Activated CD8-positive, alpha-beta memory T cell treated with anti-CD3 and anti-CD28 coated beads, Interleukin-2, amount 50 U/mL, for 48 hours (primary cell): Measurements from ENCODE around the gene ZNF454.
A peak's percentile ranks its signal among the peaks of the same experiment; 100 is the strongest.

Experiments
- DNase-seq: peaks from one replicate; pipeline ENCODE4 v3.0.0-alpha.2; 2020

The ZNF454 gene

GRCh38 chr5:178940569-178941360, at the start of gene ZNF454:
Gene ZNF454, plus strand, starts transcription at chr5:178941198. Its CDS starts 1,594 bp downstream, at chr5:178942792.
- DNase-seq, result no peak

DNA sequence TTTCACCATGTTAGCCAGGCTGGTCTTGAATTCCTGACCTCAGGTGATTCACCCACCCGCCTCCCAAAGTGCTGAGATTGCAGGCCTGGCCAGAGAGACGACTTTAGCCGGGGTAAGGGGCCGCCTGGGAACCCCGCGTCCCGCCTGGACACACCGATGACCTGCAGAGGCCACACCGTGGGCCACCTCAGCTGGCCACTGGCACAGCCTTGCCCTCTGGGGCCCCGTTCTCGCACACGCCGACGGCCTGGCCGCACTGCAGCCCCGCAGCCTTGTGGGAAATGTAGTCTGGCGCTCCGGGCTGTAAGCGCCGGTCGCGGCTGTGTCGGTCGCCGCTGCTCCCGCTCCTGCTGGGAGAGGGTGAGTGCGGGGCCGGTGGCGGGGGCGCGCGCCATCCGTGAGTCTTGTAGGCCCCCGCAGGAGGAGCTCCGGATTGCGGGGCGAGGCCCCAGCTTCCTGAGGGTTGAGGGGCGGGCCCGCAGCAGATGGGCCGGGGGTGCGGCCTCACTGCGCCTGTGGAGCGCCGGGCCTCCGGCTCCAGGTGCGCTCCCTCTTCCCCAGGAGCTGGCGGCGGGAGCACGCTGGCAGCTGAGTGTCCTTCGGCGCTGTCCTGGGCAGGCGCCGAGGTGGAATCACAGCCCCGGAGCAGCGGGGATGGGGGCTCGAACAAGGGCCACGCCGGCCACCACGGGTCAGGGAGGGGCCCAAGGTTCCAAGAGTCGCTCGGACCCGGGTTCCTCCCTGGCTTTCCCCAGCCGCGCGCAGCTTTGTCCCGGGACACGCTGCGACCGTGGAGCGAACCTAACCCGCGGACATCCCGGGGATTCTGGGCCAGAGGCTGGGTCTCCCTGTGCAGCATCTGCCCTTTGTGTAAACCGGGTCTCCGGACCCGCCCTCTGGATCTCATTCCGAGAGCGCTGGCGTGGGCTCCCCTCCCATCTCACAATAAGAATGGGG, 45.1 kb upstream of the ZNF454 start, which contains the start of gene ZFP2:
Gene ZFP2 (plus strand): TSS at position 299 of the 957 bp plus-strand sequence. CDS start 35,401 bp downstream, outside the sequence.
- DNase-seq, result peak; percentile 57

- no peak for DNase-seq
Measured at GRCh38 chr5:178899289-178899688, 41.7 kb upstream of the ZNF454 start.

- no peak for DNase-seq
Measured at GRCh38 chr5:178902849-178903248, 38.1 kb upstream of the ZNF454 start.

DNA sequence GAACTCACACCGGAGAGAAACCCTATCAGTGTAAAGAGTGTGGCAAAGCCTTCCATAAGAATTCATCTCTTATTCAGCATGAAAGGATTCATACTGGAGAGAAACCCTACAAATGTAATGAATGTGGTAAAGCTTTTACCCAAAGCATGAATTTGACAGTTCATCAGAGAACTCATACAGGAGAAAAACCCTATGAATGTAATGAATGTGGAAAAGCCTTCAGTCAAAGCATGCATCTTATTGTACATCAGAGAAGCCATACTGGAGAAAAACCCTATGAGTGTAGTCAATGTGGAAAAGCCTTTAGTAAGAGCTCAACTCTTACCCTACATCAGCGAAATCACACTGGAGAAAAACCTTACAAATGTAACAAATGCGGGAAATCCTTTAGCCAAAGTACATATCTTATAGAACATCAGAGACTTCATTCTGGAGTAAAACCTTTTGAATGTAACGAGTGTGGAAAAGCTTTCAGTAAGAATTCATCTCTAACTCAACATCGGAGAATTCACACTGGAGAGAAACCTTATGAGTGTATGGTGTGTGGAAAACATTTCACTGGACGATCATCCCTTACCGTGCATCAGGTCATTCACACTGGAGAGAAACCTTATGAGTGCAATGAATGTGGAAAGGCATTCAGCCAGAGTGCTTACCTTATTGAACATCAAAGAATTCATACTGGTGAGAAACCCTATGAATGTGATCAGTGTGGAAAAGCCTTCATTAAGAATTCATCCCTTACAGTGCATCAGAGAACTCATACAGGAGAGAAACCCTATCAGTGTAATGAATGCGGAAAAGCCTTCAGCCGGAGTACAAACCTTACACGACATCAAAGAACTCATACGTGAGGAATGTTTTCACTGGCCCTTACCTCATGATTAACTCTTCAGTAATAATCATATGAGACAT, 8.9 kb upstream of the ZNF454 start:
- DNase-seq, result no peak

DNA sequence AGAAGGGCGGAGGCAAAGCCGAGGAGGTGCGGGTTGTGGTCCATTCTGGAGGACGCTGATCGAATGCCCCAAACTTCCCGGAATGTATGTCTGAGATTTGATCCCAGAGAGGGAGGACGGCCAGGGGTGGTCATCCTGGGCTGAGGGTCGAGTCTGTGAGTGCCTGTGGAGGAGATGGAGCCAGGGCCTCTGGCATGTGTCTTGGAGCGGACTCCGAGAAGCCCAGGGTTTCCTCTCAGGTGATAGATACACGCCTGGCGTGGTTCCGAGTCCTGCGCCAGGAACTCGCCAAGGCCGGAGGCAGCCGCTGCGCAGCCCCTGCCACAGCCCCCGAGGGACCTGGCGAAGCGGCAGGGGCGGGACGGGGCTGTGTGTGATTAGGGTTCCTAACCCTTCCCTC, 363 bp downstream of the ZNF454 start:
- DNase-seq, result no peak

- DNase-seq, result no peak
Measured at GRCh38 chr5:178965465-178966055, 24.6 kb downstream of the ZNF454 start.

DNA sequence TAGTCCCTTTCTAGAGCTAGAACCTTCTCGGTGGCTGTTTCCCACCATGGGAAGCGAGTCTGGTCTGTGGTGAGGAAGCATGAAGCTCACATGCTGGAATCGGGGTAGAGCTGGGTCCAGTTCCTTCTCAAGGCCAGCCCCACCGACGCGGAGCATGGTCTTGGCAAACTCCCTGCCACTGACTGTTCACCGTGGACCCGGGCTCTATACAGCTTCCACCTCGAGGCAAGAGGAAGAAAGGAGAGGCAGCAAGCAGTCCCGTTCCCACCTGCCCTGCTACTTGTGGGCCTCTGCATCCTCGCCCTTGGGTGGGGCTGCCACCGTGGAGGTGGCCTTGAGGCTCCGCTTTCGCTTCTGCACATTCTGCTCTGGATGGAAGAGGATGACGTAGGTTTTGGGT, 40.4 kb downstream of the ZNF454 start:
- DNase-seq, result no peak

GRCh38 chr5:178982941-178983340, 41.9 kb downstream of the ZNF454 start:
- no peak for DNase-seq

DNA sequence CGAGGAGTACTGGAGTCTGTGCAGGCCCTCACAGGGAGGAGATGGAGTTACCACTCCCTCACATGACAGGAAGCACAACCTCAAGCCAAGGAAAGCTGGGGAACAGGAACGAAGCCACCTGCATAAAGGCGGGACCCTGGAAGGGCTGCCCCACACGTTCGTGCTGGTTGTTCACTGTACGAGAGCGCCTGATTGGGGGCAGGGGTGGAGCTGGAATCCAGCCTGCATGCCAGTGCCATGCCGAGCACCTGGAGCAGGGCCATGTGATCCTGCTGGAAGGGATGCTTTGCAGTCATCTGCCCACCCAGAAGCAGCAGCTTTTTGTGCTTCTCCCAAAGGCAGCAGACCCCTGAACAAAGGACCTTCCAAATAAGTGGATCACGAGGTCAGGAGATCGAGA, 42.7 kb downstream of the ZNF454 start:
- no peak for DNase-seq

- DNase-seq, result no peak
Measured at GRCh38 chr5:178984145-178985072, 43.4 kb downstream of the ZNF454 start.

- DNase-seq, result no peak
Measured at GRCh38 chr5:178986326-178986960, 45.4 kb downstream of the ZNF454 start.

- DNase-seq, result no peak
Measured at GRCh38 chr5:178988436-178989220, 47.6 kb downstream of the ZNF454 start.

GRCh38 chr5:178989311-178989710, 48.3 kb downstream of the ZNF454 start:
- no peak for DNase-seq

GRCh38 chr5:178990491-178990890, 49.5 kb downstream of the ZNF454 start:
- DNase-seq, result no peak

DNA sequence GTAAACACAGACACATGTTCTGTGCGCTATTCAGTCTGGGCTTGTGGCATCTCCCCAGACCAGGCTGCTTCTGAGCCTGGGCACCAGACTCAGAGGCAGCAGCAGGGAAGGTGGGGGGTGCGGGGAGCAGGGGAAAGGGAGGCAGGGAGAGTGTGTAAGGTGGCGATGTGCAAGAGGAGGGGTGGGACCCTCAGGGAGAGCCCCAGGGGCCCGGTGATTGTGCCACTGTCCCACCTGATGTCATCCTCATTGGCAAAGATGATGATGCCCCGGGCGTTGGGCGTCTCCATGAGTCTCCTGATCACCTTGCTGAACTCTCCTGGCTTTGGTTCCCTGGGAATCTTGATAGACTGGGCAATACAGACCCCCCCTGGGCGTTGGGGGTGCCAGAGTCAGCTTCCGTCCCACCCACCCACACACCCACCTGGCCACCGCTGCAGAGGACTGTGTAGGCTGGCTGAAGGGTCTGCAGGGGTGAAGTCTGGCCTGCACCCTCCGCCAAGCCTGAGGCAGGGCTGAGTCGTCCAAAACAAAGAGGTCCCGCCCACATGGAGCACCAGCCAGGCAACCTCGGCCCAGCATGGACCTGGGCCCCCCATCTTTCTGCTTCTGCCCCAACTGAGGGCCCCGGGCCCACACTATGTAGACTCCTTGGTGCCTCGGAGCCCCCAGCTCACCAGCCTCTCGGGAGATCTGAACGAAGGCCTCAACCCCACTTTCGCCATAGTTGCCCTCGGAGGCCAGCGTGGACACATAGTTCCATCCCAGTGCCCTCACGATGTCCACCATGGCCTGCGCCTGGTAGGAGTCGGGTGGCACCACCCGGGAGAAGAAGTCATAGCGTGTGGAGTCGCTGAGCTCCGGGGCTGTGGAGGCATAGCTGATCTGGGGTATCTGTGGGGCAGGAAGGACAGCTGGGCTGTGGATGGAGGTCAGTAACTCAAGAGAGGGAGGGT, 50.5 kb downstream of the ZNF454 start:
- no peak for DNase-seq

DNA sequence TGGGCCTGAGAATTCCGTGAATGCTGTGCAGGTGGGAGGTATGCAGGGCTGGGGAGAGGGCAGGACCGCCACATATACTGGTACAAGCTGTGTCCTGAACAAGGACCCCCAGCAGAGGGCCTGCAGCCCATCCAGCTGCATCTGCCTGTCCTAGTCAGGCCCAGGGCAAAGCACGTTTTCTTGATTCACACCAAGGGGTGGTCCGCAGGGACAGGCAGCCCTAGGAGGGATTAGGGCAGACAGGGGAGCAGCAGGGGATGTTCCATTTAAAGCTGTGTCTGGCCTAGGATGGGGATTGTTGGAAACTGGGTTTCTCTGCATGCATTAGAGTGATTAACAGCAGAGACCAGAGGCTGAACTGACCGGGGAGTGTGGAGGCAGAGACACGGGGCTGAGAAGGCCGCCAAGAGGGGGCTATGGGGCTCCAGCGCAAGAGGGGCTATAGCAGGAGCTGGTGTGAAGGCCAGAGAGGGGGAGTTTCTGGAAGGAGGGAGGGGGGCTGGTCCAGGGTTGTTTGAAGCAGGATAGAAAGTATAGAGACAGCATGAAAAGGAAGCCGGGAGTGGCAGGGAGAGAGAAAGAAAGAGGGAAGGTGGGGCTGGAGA, 51.4 kb downstream of the ZNF454 start:
- DNase-seq, result no peak

DNA sequence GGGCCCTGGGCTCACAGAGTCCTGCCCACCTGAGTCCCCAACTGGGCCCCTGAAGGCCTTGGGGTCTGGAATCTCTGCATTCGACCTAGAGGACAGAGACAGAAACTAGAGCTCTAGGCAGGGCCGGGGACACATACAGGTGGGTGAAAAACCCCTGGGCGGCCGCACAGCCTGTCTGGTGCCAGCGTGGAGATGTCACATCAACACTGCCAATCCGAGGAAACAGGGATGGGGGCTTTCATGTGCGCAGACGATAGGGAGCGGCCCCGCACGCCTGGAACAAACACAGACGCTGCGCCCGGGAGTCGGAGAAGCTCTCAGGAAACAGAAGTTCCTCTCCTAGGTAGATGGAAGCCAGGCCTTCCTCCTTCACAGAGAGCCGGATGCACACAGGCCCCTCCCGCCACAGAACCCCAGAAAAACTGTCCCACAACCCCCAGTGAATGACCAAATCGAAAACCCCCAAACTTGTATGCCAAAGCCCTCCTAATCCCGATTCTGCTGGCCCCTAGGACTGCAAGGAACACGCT, 52.3 kb downstream of the ZNF454 start:
- DNase-seq, result no peak
